ENCODE measurements around the gene MESP2. TPM values are rescaled to one million over a fixed set of nuclear protein-coding genes. Genes with fewer than 3 reads are reported as not detected.

MESP2 gene
- total and polyA plus RNA-seq, 2 of the 13 experiments (the other 11 are each of a cell fraction or from before 2014, with no cell fraction given): not detected

DNA sequence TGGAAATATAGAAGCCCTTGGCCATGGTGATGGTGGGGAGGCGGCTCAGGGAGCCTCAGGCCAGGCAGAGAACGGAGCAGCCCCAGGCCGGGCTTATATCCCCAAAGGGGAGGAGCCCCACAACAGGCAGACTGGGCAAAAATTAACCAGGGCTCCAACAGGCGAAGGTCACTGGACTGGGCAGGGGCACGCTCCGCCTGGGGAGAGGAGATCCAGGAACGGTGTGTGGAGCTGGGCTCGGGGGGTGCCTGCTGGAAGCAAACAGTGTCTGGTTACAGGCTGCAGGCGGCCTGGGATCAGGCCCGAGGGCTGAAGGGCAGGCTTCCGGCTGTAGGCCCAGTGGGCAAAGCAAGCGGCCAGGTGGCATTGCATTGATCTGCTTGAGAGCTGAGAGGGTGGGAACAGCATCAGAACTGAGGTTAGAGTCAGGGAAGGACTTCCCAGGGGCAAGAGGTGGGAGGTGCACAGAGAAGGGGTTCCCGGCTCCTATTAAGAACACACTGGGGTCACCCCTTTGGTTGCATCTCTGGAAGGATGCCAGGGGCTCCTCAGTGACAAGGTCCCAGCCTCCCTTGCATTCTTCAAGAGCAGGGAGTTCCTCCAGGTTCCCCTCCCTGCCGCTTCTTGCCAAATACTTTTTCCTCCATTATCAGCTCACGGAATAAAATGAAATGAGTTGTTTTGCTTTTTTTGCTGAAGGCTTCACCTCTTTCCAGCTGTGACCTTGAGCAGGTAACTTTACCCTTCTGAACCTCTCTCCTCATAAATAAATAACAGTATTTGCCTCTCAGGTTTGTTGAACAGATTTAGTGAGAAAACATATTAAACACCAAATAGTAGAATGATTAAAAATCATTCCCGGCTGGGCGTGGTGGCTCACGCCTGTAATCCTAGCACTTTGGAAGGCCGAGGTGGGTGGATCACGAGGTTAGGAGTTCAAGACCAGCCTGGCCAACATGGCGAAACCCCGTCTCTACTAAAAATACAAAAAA, 30.7 kb downstream of the MESP2 start (continued):
- peak; percentile 58 for TF ChIP-seq IRF2 (CRISPR knock-in tag; IDR thresholded peaks at IDR 0.05)
- TF ChIP-seq ZNF567 (CRISPR knock-in tag; IDR thresholded peaks at IDR 0.05; ENCODE audit: borderline replicate concordance): no peak
- no peak for TF ChIP-seq PBX3 (CRISPR knock-in tag; IDR thresholded peaks at IDR 0.05; ENCODE audit: borderline replicate concordance)
- TF ChIP-seq GATAD1 (CRISPR knock-in tag; IDR thresholded peaks at IDR 0.05): peak; percentile 54
- TF ChIP-seq, protein P1, sequence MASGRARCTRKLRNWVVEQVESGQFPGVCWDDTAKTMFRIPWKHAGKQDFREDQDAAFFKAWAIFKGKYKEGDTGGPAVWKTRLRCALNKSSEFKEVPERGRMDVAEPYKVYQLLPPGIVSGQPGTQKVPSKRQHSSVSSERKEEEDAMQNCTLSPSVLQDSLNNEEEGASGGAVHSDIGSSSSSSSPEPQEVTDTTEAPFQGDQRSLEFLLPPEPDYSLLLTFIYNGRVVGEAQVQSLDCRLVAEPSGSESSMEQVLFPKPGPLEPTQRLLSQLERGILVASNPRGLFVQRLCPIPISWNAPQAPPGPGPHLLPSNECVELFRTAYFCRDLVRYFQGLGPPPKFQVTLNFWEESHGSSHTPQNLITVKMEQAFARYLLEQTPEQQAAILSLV (CRISPR knock-in tag; IDR thresholded peaks at IDR 0.05; ENCODE audit: borderline replicate concordance): no peak
- TF ChIP-seq ZNF225 (CRISPR knock-in tag; IDR thresholded peaks at IDR 0.05): no peak; the same call in 1 of the 2 replicates
- no peak for TF ChIP-seq SRSF9 (IDR thresholded peaks at IDR 0.05; ENCODE audit: borderline replicate concordance, insufficient read depth, low read depth, low read length, poor library complexity, severe bottlenecking)
- TF ChIP-seq, protein P2, sequence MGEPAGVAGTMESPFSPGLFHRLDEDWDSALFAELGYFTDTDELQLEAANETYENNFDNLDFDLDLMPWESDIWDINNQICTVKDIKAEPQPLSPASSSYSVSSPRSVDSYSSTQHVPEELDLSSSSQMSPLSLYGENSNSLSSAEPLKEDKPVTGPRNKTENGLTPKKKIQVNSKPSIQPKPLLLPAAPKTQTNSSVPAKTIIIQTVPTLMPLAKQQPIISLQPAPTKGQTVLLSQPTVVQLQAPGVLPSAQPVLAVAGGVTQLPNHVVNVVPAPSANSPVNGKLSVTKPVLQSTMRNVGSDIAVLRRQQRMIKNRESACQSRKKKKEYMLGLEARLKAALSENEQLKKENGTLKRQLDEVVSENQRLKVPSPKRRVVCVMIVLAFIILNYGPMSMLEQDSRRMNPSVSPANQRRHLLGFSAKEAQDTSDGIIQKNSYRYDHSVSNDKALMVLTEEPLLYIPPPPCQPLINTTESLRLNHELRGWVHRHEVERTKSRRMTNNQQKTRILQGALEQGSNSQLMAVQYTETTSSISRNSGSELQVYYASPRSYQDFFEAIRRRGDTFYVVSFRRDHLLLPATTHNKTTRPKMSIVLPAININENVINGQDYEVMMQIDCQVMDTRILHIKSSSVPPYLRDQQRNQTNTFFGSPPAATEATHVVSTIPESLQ (CRISPR knock-in tag; conservative IDR thresholded peaks at IDR 0.05): no peak
- TF ChIP-seq ZNF234 (CRISPR knock-in tag; conservative IDR thresholded peaks at IDR 0.05): no peak
- TF ChIP-seq AGO2 (optimal IDR thresholded peaks at IDR 0.05; ENCODE audit: low read depth, low read length): peak; percentile 19
- 0 out of 2 replicates have a peak, but pooled peaks have one; percentile 22 for TF ChIP-seq JUN (CRISPR knock-in tag; IDR thresholded peaks at IDR 0.05)
- TF ChIP-seq, protein P3, sequence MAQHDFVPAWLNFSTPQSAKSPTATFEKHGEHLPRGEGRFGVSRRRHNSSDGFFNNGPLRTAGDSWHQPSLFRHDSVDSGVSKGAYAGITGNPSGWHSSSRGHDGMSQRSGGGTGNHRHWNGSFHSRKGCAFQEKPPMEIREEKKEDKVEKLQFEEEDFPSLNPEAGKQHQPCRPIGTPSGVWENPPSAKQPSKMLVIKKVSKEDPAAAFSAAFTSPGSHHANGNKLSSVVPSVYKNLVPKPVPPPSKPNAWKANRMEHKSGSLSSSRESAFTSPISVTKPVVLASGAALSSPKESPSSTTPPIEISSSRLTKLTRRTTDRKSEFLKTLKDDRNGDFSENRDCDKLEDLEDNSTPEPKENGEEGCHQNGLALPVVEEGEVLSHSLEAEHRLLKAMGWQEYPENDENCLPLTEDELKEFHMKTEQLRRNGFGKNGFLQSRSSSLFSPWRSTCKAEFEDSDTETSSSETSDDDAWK (CRISPR knock-in tag; IDR thresholded peaks at IDR 0.05): no peak
- peak; percentile 97 for TF ChIP-seq DR1 (CRISPR knock-in tag; IDR thresholded peaks at IDR 0.05)
- no peak for TF ChIP-seq YY1 (IDR thresholded peaks at IDR 0.05; ENCODE audit: insufficient read depth, insufficient replicate concordance, low read depth, low read length)
- peak; percentile 96 for TF ChIP-seq KDM1A (CRISPR knock-in tag; IDR thresholded peaks at IDR 0.05)
- peak in 1 of 2 experiments; percentile 43; a peak in 1 of 4 replicates for TF ChIP-seq HMGXB4 (CRISPR knock-in tag; IDR thresholded peaks at IDR 0.05; ENCODE audit: borderline replicate concordance in 1 of 2, low read depth in 1 of 2)
- peak; percentile 87 for TF ChIP-seq ZNF740 (CRISPR knock-in tag; IDR thresholded peaks at IDR 0.05)
- TF ChIP-seq ZNF33A (CRISPR knock-in tag; IDR thresholded peaks at IDR 0.05; ENCODE audit: borderline replicate concordance): 0 out of 2 replicates have a peak, but pooled peaks have one; percentile 47
- no peak for TF ChIP-seq FOXK2 (IDR thresholded peaks at IDR 0.05)
- TF ChIP-seq NFE2 (CRISPR knock-in tag; IDR thresholded peaks at IDR 0.05): no peak
